A673 (cell line): Measurements from ENCODE around the gene CAMKK2.

ENCODE experiments used
- EZH2 ChIP-seq: fragments of 200-600 bp; sonication (generic); IDR thresholded peaks from 2 replicates; pipeline ENCODE4 v1.6.1; 2017; ENCODE audit warnings: borderline replicate concordance, low read depth, mild to moderate bottlenecking, mixed read lengths, antibody characterized with exemption, low read length; ENCODE audit not compliant: poor library complexity, severe bottlenecking
- TF ChIP-seq, protein P1 (sequence below): fragments of 300-800, 200-600 bp; sonication (generic); conservative IDR thresholded peaks from 2 replicates; pipeline ENCODE4 v1.5.1; 2017; ENCODE audit warnings: low read depth, mild to moderate bottlenecking, antibody characterized with exemption, low read length, moderate library complexity, mixed read lengths

DNA sequence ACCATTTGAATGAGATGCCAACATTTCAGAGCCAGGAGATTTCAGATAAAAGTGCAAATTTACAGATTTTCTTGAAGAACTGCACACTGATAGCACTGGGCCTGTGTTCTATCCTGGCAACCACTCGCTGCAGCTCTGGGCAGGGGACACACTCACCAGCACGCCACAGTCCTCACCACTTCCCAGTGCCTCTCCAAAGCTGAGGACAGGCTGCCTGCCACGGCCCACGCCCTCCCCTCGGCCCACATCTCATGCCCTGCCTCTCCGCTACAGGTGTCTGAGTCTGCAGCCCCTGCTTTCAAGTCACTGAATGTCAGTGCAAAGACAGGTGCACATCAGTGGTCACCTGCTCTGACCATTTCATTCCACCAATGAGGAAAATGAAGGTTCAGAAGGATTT, 12.7 kb downstream of the CAMKK2 start:
- TF ChIP-seq, protein P1, sequence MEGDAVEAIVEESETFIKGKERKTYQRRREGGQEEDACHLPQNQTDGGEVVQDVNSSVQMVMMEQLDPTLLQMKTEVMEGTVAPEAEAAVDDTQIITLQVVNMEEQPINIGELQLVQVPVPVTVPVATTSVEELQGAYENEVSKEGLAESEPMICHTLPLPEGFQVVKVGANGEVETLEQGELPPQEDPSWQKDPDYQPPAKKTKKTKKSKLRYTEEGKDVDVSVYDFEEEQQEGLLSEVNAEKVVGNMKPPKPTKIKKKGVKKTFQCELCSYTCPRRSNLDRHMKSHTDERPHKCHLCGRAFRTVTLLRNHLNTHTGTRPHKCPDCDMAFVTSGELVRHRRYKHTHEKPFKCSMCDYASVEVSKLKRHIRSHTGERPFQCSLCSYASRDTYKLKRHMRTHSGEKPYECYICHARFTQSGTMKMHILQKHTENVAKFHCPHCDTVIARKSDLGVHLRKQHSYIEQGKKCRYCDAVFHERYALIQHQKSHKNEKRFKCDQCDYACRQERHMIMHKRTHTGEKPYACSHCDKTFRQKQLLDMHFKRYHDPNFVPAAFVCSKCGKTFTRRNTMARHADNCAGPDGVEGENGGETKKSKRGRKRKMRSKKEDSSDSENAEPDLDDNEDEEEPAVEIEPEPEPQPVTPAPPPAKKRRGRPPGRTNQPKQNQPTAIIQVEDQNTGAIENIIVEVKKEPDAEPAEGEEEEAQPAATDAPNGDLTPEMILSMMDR, result no peak
- TF ChIP-seq EZH2, result no peak
